WTC11 (cell line): ENCODE results near the gene PANK3.

Experiments used
- FOXJ3 ChIP-seq: sonication (generic); formaldehyde crosslinking; IDR thresholded peaks from 2 replicates; pipeline ENCODE4 v1.9.0; 2021; ENCODE audit warnings: missing genetic modification reagents, mild to moderate bottlenecking, borderline replicate concordance
- IRF2 ChIP-seq: sonication (generic); formaldehyde crosslinking; IDR thresholded peaks from 2 replicates; pipeline ENCODE4 v1.8.0; 2022; ENCODE audit warnings: low read depth, missing genetic modification reagents, borderline replicate concordance
- NR2C2 ChIP-seq: sonication (generic); formaldehyde crosslinking; IDR thresholded peaks from 2 replicates; pipeline ENCODE4 v1.8.0; 2022; ENCODE audit warnings: mild to moderate bottlenecking, missing genetic modification reagents
- SP1 ChIP-seq: sonication (generic); formaldehyde crosslinking; conservative IDR thresholded peaks from 2 replicates; pipeline ENCODE4 v1.8.1; 2022; ENCODE audit warnings: missing genetic modification reagents
- TF ChIP-seq, protein P1 (sequence below): fragments of 200-600 bp; IDR thresholded peaks from 2 replicates; pipeline ENCODE4 v1.8.0; 2022; ENCODE audit warnings: antibody characterized with exemption
- TF ChIP-seq, protein P2 (sequence below): sonication (generic); formaldehyde crosslinking; IDR thresholded peaks from 2 replicates; pipeline ENCODE4 v1.8.1; 2023; ENCODE audit warnings: mild to moderate bottlenecking, missing genetic modification reagents, moderate library complexity
- TF ChIP-seq, protein P3 (sequence below): sonication (generic); formaldehyde crosslinking; IDR thresholded peaks from 2 replicates; pipeline ENCODE4 v1.8.1; 2023; ENCODE audit warnings: mild to moderate bottlenecking, missing genetic modification reagents, moderate library complexity
- TF ChIP-seq, protein P4 (sequence below): sonication (generic); formaldehyde crosslinking; IDR thresholded peaks from 2 replicates; pipeline ENCODE4 v1.8.1; 2023; ENCODE audit warnings: mild to moderate bottlenecking, missing genetic modification reagents, borderline replicate concordance
- TF ChIP-seq, protein P5 (sequence below): sonication (generic); formaldehyde crosslinking; IDR thresholded peaks from 2 replicates; pipeline ENCODE4 v1.8.1; 2023; ENCODE audit warnings: mild to moderate bottlenecking, moderate library complexity, missing genetic modification reagents

DNA sequence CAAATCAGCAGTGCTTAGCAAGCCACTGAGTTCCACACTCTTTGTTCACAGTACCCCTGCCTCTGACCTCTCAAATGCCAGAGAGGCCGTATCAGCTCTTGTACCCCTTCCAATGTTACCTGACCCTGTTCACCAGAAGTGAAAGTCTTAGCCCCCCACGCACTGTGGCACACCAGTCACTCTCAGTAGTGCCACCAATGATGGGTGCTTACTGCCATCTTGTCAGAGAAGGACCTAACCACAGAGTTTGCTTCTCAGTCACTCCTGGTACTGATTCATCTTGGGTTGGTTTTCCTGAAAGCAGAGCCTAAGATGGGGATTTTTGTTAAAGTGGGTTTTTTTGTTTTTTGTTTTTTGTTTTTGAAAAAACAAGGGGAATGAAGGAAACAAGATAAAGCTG lies 28.8 kb upstream of the PANK3 start:
- TF ChIP-seq NR2C2 (CRISPR knock-in tag) (no peak), SP1 (no peak), IRF2 (CRISPR knock-in tag) (no peak), FOXJ3 (CRISPR knock-in tag) (no peak)
- TF ChIP-seq, protein P1, sequence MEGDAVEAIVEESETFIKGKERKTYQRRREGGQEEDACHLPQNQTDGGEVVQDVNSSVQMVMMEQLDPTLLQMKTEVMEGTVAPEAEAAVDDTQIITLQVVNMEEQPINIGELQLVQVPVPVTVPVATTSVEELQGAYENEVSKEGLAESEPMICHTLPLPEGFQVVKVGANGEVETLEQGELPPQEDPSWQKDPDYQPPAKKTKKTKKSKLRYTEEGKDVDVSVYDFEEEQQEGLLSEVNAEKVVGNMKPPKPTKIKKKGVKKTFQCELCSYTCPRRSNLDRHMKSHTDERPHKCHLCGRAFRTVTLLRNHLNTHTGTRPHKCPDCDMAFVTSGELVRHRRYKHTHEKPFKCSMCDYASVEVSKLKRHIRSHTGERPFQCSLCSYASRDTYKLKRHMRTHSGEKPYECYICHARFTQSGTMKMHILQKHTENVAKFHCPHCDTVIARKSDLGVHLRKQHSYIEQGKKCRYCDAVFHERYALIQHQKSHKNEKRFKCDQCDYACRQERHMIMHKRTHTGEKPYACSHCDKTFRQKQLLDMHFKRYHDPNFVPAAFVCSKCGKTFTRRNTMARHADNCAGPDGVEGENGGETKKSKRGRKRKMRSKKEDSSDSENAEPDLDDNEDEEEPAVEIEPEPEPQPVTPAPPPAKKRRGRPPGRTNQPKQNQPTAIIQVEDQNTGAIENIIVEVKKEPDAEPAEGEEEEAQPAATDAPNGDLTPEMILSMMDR, result no peak
- TF ChIP-seq, protein P2, sequence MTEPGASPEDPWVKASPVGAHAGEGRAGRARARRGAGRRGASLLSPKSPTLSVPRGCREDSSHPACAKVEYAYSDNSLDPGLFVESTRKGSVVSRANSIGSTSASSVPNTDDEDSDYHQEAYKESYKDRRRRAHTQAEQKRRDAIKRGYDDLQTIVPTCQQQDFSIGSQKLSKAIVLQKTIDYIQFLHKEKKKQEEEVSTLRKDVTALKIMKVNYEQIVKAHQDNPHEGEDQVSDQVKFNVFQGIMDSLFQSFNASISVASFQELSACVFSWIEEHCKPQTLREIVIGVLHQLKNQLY, result no peak
- TF ChIP-seq, protein P3, sequence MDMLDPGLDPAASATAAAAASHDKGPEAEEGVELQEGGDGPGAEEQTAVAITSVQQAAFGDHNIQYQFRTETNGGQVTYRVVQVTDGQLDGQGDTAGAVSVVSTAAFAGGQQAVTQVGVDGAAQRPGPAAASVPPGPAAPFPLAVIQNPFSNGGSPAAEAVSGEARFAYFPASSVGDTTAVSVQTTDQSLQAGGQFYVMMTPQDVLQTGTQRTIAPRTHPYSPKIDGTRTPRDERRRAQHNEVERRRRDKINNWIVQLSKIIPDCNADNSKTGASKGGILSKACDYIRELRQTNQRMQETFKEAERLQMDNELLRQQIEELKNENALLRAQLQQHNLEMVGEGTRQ (CRISPR knock-in tag), result no peak
- TF ChIP-seq, protein P4, sequence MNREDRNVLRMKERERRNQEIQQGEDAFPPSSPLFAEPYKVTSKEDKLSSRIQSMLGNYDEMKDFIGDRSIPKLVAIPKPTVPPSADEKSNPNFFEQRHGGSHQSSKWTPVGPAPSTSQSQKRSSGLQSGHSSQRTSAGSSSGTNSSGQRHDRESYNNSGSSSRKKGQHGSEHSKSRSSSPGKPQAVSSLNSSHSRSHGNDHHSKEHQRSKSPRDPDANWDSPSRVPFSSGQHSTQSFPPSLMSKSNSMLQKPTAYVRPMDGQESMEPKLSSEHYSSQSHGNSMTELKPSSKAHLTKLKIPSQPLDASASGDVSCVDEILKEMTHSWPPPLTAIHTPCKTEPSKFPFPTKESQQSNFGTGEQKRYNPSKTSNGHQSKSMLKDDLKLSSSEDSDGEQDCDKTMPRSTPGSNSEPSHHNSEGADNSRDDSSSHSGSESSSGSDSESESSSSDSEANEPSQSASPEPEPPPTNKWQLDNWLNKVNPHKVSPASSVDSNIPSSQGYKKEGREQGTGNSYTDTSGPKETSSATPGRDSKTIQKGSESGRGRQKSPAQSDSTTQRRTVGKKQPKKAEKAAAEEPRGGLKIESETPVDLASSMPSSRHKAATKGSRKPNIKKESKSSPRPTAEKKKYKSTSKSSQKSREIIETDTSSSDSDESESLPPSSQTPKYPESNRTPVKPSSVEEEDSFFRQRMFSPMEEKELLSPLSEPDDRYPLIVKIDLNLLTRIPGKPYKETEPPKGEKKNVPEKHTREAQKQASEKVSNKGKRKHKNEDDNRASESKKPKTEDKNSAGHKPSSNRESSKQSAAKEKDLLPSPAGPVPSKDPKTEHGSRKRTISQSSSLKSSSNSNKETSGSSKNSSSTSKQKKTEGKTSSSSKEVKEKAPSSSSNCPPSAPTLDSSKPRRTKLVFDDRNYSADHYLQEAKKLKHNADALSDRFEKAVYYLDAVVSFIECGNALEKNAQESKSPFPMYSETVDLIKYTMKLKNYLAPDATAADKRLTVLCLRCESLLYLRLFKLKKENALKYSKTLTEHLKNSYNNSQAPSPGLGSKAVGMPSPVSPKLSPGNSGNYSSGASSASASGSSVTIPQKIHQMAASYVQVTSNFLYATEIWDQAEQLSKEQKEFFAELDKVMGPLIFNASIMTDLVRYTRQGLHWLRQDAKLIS (CRISPR knock-in tag), result no peak
- TF ChIP-seq, protein P5, sequence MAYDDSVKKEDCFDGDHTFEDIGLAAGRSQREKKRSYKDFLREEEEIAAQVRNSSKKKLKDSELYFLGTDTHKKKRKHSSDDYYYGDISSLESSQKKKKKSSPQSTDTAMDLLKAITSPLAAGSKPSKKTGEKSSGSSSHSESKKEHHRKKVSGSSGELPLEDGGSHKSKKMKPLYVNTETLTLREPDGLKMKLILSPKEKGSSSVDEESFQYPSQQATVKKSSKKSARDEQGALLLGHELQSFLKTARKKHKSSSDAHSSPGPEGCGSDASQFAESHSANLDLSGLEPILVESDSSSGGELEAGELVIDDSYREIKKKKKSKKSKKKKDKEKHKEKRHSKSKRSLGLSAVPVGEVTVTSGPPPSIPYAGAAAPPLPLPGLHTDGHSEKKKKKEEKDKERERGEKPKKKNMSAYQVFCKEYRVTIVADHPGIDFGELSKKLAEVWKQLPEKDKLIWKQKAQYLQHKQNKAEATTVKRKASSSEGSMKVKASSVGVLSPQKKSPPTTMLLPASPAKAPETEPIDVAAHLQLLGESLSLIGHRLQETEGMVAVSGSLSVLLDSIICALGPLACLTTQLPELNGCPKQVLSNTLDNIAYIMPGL (CRISPR knock-in tag), result no peak
